Fibroblast of skin of right quadriceps (primary cell): ENCODE results near the gene MAPT.
"Not testable (repeated sequence)": the region's sequence is repeated elsewhere in the genome, so short reads cannot be mapped to it uniquely, and the experiment has no call there.

Source experiments
- DNase-seq: peaks from one replicate; pipeline ENCODE4 v3.0.0-alpha.2; 2013

The MAPT gene

DNA sequence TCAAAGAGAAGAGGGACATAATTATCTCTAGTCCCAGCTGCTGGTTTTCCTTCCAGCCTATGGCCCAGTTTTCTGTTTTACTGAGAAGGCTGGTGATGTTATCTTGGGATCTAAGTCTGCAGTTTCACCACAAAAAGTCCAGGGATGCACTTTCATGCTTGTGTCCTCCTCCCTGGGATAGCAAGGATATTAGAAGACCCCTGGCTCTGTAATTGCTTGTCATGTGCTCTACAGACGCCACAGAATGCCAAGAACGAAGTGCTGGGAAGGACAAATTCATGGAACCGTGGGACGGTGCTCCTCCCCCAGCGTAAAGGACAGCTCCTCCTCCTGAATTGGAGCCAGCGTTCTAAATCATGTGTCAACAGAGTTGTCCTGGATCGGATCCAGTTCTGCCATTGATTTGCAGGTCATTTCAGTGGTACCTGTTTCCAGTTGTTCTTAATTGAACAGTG, 8.6 kb downstream of the MAPT start:
- DNase-seq: no peak

DNA sequence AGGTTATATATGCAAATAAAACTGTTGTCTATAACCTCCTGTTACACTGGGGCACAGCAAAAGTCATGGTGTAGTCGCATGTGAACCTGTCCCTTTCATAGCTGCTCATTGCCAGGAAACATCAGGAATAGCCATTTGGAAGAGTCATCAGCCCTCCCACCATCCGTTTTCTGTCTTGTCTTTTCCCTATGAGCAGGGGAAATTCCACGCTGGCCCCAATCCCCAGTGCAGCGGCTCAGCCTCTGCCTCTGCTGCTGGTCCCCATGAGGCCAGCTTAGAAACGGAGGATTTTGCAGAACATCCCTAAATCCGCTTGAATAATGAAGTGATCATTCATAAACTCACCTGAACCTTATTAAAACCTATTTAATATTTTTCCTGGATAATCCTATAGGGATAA, 10.5 kb downstream of the MAPT start:
- DNase-seq: no peak

DNA sequence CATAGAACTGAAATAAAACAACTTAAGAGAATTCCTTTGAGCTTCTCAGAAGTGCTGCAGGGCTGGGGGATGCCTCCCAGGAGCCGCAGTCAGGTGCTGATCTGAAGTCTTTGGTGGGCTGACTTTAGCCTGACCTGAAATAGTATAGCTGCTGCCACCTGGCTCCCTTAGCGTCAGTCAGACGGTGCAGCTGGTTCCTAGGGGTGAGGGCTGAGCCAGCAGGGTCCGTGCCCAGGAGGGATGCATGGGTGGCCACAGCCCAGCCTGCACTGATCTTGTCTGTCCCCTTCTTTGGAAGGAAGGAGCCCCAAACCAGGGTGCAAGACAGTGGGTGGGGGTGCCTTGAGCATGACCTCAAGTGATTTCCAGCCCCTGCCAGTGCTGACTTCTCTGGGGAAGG, 11.5 kb downstream of the MAPT start:
- no peak for DNase-seq

DNA sequence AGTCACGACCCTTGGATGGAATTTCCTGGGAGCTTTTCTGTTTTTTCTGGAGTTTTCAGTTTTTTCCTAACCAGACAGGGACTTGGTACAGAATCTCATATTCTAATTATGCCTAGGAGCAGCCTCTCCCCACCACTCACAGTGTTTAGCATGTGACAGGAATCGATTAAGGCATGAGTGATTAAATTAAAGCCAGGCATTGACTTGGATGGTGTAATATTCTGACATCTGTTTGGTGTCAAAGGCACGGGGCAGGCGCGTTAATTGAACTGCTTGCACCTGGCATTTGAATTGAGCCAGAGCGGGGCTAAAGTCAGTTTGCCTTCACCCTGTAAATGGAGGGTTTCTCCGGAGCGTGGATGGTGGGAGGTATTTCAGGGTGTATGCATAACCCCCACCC, 11.9 kb downstream of the MAPT start:
- no peak for DNase-seq

DNA sequence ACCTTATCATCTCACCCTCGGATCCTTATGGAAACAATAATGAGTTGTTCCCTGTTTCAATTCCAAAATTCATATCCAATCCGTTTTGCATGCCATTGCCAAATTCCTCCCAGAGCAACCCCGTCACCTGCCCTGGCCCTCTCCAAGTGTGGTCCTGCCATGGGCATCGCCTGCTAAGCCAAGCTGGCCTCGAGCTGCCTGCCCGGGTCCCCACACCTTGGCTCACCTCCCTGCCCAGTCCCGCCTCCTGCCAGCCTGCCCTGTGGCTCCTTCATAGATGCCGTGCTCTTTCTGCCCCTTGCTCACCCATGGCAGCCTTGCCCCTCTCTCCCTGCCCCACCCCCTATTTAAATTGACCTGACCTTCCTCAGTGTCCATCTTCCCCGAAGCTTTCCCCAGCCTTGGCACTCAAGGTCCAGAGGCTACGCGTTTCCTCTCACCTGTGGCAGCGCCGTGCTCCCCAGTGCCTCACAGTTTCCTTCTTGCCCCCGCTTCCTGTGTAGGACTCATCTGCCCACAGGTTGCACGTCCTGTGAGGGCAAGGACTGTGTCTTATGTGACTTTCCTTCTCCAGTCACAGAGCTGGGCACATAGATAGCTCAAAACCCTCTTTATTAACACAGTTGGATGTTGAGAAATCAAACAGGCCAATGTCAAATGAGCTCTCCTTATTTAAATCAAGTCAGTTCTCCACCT, 12.7 kb downstream of the MAPT start:
- no peak for DNase-seq

DNA sequence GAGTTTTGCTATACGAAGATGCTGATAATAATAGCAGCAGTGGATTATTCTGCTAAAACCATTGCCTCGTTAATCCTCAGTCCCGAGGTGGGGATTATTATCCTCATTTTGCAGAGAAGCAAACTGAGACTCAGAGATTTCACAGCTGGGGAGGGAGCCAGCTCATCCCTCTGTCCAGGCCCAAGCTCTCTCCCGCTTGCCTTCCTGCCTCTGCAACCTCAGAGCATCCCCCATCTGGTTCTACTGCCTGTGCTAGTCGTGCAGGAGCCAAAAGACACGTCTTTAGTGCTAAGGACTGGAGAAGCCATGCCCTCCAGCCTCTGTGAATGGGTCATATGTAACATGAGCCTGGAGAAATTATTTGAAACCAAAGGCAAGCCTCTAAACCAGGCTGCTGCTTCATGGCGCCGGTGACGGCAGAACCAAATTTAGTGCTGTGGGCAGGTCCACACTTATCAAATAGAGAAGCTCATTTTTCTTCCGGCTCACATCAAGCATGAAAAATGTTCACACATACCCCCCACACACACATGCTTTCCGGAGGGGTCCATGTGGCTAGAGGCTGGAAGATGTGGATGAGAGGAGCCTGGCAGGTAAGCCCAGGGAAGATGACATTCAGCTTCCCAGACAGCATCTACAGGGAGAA, 13.5 kb downstream of the MAPT start:
- no peak for DNase-seq

DNA sequence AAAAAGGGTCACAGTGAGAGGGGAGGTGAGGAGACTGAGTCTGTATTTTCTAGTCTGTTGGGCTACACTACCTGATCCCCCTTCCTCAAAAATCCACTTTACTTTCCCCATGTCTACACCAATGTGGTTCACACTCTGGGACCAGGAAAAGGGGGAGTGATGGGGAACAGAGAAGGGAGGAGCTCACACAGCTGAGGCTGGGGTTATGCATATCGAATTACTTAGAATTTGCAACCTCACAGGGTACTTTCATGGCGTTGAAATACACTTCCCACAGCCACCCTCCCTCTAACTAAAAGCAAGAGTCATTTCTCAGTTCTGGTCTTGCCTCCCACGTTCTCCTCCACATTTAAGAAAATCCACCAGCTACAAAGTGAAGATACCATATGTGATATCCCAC, 14.1 kb downstream of the MAPT start:
- DNase-seq: no peak

DNA sequence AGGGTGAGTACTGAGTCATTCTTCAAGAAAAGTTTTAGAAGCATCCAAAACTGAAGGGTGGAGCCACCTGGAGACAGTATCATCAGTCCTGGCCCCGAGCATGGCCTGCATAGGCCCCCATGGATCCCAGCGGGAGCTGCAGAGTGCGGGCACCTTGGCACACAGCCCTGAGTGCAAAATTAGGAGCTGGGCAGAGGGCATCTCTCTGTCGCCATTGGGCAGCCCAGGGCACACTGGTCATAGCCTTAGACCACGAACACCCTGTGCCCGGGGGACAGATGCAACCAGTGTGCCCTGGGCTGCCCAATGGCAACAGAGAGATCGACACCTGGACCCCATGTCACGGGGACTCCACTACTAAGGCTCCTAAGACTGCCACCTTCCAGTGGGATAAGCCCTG, 14.6 kb downstream of the MAPT start:
- DNase-seq: no peak

DNA sequence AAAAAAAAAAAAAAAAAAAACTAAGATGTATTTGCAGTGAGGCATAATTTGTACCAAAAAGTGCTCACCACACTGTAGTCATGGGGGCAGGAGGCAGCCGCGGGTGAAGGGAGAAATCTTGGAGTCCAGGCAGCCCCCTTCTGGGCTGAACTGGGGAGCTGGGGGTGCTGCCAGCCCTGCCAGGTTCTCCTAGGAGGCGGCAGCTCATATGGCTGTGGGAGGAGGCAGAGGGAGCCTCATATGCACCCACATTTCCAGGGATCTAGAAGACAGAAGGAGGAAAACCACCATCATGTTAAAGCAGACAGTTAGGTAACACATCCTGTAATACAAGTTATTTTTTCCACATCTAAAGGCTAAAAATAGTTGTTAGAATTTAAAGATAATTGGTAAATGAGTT, 16.3 kb downstream of the MAPT start:
- no peak for DNase-seq

DNA sequence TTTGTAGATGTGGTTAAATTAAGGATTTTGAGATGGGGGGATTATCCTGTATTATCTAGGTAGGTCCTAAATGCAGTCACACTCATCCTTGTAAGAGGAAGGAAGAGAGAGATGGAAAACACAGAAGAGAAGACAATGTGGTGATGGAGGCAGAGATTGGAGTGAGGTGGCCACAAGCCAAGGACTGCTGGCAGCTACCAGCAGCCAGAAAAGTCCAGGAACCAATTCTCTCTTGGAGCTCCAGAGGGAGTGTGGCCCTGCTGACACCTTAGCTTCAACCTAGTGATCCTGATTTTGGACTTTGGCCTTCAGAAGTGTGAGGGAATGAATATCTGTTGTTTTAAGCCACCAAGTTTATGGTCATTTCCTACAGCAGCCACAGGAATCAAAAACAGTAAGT, 18.0 kb downstream of the MAPT start:
- no peak for DNase-seq

DNA sequence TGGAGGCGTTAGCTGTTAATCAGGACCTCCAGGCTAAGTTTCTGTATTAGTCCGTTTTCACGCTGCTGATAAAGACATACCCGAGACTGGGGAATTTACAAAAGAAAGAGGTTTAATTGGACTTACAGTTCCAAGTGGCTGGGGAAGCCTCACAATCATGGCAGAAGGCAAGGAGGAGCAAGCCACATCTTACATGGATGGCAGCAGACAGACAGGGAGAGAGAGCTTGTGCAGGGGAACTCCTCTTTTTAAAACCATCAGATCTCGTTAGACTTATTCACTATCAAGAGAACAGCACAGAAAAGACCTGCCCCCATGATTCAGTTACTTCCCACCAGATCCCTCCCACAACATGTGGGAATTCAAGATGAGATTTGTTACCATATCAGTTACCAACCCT, 18.7 kb downstream of the MAPT start:
- not testable (repeated sequence) for DNase-seq

DNA sequence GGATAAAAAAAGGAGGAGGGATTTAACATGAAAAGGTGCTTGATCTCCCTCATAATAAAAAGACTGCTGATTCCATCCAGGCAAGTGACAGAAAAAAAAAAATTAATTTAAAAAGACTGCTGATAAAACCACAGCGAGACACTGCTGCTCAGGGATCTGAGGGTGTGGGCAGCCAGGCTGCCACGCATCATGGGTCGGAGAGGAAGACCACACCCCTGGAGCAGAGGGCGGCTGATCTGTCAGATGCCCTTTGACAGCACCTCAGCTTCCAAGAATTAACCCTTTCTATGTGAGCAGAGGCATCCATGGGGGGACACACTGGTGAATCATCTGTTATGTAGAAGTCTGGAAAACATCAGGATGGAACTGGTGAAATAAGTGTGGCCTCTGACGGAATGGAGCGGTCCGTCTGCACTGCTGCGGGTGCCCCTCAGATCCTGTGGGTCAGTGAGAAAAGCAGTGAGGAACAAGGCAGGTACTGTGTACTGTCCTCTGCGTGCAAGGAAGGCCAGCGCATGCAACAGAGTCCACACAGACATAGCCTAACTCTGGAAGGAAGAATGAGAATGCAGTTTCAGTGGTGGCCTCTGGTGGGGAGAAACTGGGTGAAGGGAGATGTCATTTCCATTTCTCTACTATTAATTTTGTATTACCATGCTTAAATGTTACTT, 19.8 kb downstream of the MAPT start:
- DNase-seq: no peak

DNA sequence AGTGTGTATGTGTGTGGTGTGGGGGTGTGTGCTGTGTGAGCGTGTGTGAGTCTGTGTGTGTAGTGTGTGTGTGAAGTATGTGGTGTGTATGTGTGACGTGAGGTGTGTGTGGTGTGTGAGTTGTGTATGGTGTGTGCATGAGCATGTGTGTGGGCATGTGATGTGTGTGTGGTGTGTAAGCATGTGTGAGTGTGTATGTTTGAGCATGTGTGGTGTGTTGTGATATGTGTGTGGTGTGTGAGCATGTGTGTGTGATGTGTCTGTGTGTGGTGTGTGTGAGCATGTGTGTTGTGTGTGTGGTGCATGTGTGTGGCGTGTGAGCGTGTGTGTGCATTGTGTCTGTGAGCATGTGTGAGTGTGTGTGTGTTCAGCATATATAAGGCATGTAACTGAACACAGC, 20.9 kb downstream of the MAPT start:
- no peak for DNase-seq

DNA sequence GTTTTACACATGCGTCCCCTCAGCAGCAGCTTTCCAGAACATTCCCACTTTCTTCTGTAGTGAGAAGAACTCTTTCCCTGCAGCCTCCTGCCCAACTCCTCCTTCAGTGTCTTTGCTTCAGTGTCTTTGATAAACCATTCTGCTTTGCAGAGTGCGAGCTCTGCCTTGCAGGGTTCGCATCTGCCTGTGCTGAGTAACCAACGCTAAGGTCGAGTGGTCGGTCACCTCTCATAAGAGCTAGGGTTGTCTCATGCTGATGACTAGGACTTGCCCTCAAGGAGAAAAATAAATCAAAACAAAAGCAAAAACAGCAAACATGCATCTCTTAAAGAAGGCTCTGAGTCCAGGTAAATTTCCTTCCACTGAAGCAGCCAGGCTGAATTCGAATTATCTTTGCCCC, 22.7 kb downstream of the MAPT start:
- DNase-seq: no peak

DNA sequence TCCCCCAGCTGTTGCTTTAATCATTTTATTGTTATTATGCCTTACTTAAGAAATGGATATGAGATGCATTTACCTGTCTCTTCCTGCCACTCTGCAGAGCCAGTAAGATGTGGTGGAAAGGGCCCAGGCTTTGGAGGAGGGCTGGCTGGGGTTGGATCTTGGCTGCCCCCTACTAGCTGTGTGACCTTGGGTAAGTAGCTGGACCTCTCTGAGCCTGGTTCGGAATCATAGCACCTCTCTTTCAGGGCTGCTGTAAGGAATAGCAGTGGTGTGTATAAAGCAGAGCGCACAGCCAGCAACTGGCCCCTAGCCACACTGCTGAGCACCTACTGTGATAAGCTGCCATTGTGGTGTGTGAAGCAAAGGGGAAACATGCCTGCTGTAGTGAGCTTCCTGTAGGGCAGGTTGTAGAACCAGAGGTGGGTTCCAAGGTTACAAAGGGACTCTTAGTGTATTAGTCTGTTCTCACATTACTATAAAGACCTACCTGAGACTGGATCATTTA, 23.9 kb downstream of the MAPT start:
- no peak for DNase-seq

DNA sequence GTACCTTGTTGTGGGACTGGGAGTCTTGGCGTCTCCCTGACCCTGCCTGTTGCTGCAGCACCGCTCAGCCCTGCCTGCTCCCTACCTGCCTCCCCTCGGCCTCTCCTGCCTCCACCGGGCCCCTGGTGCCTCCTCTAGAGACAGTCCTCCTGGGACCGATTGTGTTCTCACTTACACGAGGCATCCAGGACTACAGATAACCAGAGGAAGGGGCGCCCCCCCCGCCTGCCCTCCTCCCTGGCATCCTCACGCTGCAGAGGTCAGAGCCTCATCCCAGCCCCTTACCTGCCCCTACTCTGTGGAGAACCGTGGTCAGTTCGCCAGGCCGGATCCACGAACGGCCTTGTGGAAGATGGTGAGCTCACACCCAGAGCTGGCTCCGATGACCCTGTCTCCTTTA, 24.8 kb downstream of the MAPT start:
- no peak for DNase-seq

DNA sequence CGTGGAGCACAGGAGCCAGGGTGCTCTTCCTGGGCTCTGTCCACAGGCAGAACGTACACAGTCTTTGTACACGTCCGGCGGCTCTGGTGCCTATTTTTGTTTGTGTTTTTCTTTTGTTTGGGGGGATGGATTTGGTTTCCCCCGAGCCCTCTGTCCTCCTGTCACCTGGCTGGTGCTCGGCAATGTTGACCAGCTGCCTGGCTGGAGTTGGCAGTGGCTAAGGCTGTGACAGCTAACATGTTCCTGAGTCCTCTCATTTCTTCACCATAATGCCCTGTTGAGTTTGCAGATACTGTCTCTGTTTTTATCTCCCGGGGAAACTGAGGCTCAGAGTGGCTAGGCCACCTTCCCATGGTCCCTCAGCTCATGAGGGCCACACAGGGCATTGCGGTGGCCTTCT, 25.7 kb downstream of the MAPT start:
- DNase-seq: no peak

DNA sequence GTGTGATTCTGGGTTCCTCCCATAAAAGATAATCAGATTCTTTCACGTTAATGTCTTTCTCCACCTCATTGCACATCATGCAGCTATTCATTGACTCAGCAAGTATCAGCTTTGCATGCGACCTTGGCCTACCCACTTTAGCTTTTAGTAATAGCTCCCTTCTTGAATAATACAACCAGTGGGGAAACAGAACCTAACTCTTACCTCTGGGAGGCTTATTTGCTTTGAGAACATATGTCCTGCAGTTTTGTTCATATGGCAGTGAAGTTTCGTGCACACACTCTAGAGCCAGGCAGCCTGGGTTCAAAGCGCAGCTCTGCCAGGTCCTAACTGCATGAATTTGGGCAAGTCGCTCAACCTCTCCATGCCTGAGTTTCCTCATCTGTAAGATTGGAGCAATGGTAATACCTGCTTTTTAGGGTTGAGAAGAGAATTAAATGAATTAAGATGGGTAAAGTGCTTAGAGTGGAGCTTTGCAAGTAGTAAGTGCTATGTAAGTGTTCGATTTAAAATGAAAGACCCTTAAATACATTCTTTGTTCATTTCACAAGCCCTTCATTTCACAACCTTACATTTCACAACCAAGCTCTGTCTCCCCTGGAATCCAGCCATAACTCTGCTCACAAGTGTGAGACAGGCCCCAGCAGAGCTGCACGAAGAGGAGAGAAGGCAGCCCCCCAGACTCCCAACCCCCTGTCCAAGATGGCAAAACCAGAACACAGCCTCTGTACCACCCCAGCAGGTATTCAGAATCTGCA, 29.3 kb downstream of the MAPT start:
- peak; percentile 30 for DNase-seq

DNA sequence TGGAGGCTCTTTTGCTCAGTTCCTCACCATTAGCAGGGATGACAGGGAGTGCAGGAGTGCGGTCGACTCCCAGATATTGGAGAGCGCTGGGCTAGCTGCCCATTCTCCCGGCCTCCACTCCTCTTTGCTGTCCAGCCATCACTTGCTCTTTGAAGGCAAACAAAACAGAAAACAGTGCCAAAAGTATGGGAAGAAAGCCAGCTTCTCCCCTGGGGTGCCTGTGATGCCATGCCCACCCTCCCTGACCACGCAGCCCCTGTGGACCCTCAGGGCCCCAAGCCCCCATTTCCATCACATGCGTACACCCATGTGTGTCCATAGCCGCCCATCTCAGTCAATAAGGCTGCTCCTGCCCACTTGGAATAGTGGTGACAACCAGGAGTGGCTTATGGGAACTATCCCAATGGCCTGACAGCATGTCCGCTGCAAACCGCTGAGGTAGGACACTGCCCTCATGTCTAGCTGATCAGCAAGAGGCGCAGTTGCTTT, 30.0 kb downstream of the MAPT start:
- DNase-seq: no peak

DNA sequence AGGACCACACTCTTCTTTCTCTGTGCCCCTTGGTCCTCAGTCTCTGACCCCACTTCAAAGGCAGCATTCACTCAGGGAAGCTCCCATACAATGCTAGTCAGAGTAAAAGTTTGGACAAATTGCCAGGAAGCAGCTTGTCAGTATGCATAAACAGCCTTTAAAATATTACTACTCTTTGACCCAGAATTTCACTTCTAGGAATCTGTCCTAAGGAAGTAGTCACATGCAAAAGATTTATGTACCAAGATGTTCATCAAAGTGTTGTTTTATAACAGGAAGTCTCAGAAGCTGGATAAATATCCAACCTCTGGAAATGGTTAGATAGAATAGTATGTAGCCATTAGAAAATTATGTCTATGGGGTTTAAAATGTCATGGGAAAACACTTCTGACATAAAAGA, 31.0 kb downstream of the MAPT start:
- DNase-seq: no peak

DNA sequence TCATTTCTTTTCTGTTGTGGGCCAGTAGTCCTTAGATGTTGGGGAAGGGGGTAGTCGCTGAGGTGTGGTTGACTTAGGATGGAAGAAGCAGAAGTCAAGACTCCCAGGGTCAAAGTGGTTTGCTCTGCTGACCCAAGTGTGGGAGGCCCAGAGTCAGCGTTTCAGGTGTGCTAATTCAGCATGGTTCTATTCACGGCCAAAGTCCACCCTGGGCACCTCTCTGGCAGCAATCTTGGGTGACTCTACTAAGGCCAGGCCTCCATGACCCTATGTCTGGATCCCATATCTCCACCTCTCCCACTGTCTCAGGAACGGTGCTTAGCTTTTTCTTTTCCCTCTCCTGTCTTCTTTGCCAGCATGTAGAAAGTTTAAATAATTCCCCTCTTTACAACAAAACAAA, 32.9 kb downstream of the MAPT start:
- no peak for DNase-seq

DNA sequence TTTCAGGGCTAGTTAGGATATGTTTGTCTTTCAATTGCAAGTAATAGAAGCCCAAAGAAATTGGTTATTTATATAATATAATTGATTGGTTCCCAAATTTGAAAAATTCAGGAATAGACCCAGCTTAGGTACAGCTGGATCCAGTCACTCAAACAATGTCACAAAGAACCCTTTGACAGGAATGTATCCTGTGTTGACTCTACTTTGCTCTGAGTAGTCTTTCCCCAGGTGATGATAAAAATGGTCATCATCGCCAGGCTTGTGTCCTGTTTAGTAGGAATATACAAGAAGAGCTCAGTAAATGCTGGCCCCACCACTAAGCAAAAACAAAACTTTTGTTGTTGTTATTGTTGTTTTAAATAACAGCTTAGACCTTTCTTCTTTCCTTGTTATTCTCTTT, 35.0 kb downstream of the MAPT start:
- no peak for DNase-seq

DNA sequence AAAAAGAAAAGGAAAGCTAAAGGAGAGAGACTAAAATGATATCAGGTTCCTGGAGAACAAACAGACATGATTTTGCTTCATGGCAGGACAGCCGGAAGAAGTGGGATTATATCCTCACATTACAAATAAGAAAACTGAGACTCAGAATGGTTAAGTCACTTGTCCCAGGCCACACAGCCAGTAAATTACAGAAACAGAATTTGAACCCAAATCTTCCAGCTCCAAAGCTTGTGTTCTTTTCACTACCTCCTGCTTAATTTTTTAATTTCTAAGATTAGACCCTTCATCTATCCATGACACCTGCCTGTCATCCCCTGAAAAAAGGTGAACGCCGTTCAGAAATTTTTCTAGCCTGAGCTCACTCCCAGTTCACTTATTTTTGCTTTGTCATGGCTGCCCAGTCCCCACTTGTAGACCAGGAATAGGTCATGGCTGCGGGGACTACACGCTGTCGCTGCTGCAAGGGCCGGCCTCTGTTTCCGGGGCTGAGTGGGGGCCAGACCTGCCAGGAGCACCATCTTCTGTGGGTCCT, 36.1 kb downstream of the MAPT start:
- DNase-seq: no peak
